ENCODE data around the gene TLX2. TPM values are rescaled to one million over a fixed set of nuclear protein-coding genes. Genes with fewer than 3 reads are reported as not detected.
A peak's percentile ranks its signal among the peaks of the same experiment; 100 is the strongest.

Gene TLX2
- total RNA-seq, 1 experiment from 2014 or later = 2.5 TPM

DNA sequence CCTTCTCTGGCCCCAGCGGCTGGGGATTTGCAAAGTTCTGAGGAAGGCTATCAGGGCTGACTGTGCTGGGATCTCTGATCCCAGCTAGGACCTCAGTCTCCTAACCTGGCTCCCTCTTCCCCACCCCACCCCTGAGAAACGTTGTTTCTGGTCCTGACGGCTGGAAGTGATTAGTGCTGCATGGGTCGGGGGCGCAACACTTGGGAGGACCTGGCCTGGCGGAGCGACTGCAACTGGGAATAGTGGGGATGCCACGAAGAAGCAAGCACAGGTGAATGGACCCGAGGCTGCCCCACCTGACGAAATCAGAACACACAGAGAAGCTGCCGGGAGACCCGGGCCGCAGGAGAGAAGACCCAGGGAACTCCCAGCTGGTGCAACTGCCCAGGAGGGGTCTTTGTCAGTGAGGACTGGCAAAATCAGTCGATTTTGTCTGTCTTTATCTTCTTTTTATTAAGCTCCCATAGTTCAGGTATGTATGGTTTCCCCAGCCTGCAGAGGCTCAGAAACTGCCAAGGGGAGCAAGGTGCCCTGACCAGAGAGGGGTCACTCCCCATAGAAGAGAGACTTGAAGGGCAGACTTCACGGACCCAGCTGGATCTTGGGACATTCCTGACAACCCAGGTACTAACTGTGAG is 14.2 kb upstream of the TLX2 start:
- Histone ChIP-seq H3K79me2 (ENCODE audit: low read length) (peaks cover 15% of the 10 kb centered on the region), H3K9ac (ENCODE audit: low read length) (no peak overlapping the region), H2AFZ (ENCODE audit: low read length) (no peak overlapping the region), H4K20me1 (ENCODE audit: insufficient read depth, low read depth, low read length) (no peaks in the 10 kb centered on the region), H3K9me3 (ENCODE audit: low read length) (no peaks in the 10 kb centered on the region), H3K27ac (ENCODE audit: low read length) (no peak overlapping the region), H3K36me3 (ENCODE audit: insufficient read depth, low read length) (no peaks in the 10 kb centered on the region), H3K4me3 (ENCODE audit: low read length) (no peak overlapping the region), H3K27me3 (ENCODE audit: low read length) (no peaks in the 10 kb centered on the region), H3K4me1 (ENCODE audit: low read length) (peaks cover 38% of the 10 kb centered on the region), H3K4me2 (ENCODE audit: low read depth, low read length, poor library complexity, severe bottlenecking) (no peak overlapping the region), H3K9me2 (replicated peaks; ENCODE audit: insufficient read depth, low read length) (no peaks in the 10 kb centered on the region)
- DNase-seq = no peak

DNA sequence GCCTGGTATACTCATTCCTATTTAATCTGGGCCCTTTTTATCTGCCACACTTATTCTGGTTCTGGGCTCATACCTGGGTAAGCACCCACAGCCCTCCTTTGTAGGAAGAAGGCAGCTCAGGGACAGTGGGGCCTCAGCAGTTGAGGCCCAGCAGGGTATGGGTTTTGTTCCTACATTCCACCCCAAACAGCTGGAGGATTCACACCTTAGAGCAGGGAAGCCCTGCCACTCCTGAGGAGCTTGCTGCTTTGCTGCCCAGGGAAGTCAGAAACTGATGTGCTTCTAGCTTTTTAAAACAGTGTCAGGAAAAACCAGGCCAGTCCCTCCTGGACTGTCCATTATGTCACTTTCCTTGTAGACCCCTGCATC is 13.7 kb upstream of the TLX2 start:
- 0 out of 2 replicates have a peak, but pooled peaks cover 4% of the 10 kb centered on the region for H3K36me3 ChIP-seq (ENCODE audit: insufficient read depth, low read length)
- peaks cover 43% of the 10 kb centered on the region for H3K4me1 ChIP-seq (ENCODE audit: low read length)
- no peak overlapping the region for H3K4me3 ChIP-seq (ENCODE audit: low read length)
- no peak overlapping the region; the same call in 1 of the 2 replicates for H3K9ac ChIP-seq (ENCODE audit: low read length)
- no peaks in the 10 kb centered on the region for H3K9me3 ChIP-seq (ENCODE audit: low read length)
- H3K79me2 ChIP-seq (ENCODE audit: low read length) = peaks cover 19% of the 10 kb centered on the region
- H4K20me1 ChIP-seq (ENCODE audit: insufficient read depth, low read depth, low read length) = no peaks in the 10 kb centered on the region
- no peak overlapping the region for H3K27ac ChIP-seq (ENCODE audit: low read length)
- DNase-seq = no peak
- no peaks in the 10 kb centered on the region for H3K27me3 ChIP-seq (ENCODE audit: low read length)
- H2AFZ ChIP-seq (ENCODE audit: low read length) = no peak overlapping the region
- no peaks in the 10 kb centered on the region for H3K9me2 ChIP-seq (replicated peaks; ENCODE audit: insufficient read depth, low read length)
- H3K4me2 ChIP-seq (ENCODE audit: low read depth, low read length, poor library complexity, severe bottlenecking) = no peak overlapping the region

DNA sequence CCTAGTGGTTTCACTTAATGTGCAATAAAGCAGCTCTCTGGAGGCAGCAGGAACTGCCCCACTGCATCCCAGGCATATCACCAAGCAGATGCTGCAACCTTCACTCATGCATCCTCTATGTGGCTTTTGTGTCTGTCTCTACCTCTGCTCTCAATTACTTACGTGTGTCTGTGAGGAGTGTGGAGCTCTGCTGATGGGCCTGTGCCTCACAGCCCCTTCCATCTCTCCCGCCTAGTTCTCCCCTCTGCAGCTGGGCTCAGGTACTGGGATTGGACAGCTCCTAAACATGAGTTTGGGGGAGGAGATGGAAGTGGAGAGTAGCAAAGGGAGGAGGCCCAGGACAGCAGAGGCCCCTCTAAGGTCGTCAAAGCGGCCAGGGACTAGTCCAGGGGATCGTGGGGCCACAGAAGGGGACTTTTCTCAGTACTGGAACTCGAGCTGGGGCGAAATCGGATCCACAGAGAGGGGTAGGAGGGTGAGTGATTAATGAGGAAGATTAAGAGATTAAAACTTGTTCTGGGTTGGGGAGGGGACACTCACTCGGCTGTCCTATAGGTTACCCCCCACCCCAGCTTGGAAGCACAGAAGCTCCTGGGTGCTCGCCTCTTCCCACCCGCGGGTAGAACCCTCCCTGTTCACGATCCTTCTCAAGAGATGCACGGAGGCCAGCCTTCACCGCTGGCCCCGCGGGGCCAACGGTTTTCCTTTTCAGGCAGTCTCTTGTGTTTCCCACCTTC is 12.7 kb upstream of the TLX2 start:
- Histone ChIP-seq H3K4me3 (ENCODE audit: low read length) (peak overlapping the region; percentile 83; the same call in 1 of the 2 replicates), H3K36me3 (ENCODE audit: insufficient read depth, low read length) (peaks cover 9% of the 10 kb centered on the region; the same call in 1 of the 2 replicates), H3K9me2 (replicated peaks; ENCODE audit: insufficient read depth, low read length) (no peaks in the 10 kb centered on the region), H3K9me3 (ENCODE audit: low read length) (no peaks in the 10 kb centered on the region), H3K4me2 (ENCODE audit: low read depth, low read length, poor library complexity, severe bottlenecking) (peak overlapping the region; percentile 89), H4K20me1 (ENCODE audit: insufficient read depth, low read depth, low read length) (no peaks in the 10 kb centered on the region), H3K9ac (ENCODE audit: low read length) (peak overlapping the region; percentile 89), H3K79me2 (ENCODE audit: low read length) (peaks cover 27% of the 10 kb centered on the region), H3K4me1 (ENCODE audit: low read length) (peaks cover 53% of the 10 kb centered on the region), H2AFZ (ENCODE audit: low read length) (no peak overlapping the region), H3K27ac (ENCODE audit: low read length) (no peak overlapping the region), H3K27me3 (ENCODE audit: low read length) (no peaks in the 10 kb centered on the region)
- DNase-seq = peak; percentile 51

DNA sequence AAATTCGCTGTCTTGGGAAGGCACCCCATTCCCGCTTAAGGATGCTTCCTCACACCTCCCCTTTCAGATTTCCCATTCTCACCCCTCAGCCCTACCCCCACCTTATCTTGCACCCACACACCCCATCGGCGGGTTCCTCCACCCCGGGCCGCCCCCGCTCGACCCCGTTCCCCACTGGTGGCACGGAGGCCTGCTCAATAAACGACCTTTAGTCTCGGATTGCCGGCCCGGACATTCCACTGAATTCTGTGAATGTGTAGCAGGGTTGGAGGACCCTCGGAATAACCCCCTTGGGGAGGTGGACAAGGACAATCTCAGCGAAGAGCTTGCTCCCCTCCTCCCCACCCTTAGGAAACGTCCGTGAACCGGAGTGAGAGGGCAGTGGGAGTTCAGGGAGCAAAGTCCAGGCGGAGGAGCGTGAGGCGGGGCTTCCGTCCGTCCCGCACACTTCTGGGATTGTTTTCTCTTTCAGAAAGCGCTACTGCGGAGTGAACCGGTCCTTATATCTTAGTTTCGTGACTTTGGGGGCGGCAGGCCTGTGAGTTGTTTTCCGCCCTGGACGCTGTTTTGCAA is 12.0 kb upstream of the TLX2 start:
- H3K4me2 ChIP-seq (ENCODE audit: low read depth, low read length, poor library complexity, severe bottlenecking) = peak overlapping the region; percentile 89
- H3K9me2 ChIP-seq (replicated peaks; ENCODE audit: insufficient read depth, low read length) = no peaks in the 10 kb centered on the region
- peaks cover 56% of the 10 kb centered on the region for H3K4me1 ChIP-seq (ENCODE audit: low read length)
- H3K27me3 ChIP-seq (ENCODE audit: low read length) = no peaks in the 10 kb centered on the region
- no peak for DNase-seq
- H2AFZ ChIP-seq (ENCODE audit: low read length) = peak overlapping the region; percentile 61; the same call in 1 of the 2 replicates
- peaks cover 33% of the 10 kb centered on the region for H3K79me2 ChIP-seq (ENCODE audit: low read length)
- H3K4me3 ChIP-seq (ENCODE audit: low read length) = peak overlapping the region; percentile 83
- no peaks in the 10 kb centered on the region for H3K9me3 ChIP-seq (ENCODE audit: low read length)
- peak overlapping the region; percentile 89 for H3K9ac ChIP-seq (ENCODE audit: low read length)
- peak overlapping the region; percentile 65 for H3K27ac ChIP-seq (ENCODE audit: low read length)
- peaks cover 9% of the 10 kb centered on the region; the same call in 1 of the 2 replicates for H3K36me3 ChIP-seq (ENCODE audit: insufficient read depth, low read length)
- H4K20me1 ChIP-seq (ENCODE audit: insufficient read depth, low read depth, low read length) = no peaks in the 10 kb centered on the region

DNA sequence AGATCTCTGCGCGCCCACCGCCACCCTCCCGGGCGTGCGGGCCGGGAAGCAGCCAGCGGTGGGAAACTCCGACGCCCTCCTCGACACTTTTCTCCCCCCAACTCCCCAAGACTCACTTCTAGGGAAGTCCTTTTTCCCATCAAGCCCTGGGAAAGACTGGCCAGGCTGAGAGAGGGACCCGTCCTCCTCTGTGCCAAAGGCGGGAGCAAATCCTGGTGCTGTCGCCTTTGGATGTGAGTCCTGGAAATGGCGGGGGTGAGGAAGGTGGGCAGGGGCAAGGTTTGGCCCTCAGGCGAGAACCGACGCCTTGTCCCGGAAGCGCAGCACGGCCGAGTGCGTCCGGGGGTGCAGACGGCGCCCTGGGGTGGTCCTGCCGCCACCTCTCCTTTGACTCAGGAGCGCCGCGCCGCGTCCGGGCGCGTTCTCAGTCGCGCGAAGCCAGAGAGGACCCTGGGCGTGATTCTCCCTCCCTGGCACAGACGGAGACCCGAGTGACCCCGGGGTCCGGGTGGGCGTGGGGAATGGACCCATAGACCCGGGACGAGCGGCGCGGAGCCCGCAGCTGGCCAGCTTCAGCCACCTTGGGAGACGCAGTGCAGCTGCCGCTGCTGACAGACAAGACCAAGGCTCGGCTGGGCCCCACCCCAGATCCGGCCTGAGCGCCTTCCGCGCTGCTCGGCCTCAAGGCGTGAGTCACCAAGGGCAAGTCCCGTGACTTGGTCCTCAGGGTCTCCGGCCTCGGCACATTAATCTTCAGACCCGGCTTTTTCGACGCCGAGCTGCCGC is 11.3 kb upstream of the TLX2 start:
- Histone ChIP-seq H3K4me2 (ENCODE audit: low read depth, low read length, poor library complexity, severe bottlenecking) (peak overlapping the region; percentile 89), H3K27me3 (ENCODE audit: low read length) (no peaks in the 10 kb centered on the region), H3K9ac (ENCODE audit: low read length) (peak overlapping the region; percentile 89), H3K27ac (ENCODE audit: low read length) (peak overlapping the region; percentile 65), H3K9me3 (ENCODE audit: low read length) (no peaks in the 10 kb centered on the region), H4K20me1 (ENCODE audit: insufficient read depth, low read depth, low read length) (no peaks in the 10 kb centered on the region), H3K79me2 (ENCODE audit: low read length) (peaks cover 33% of the 10 kb centered on the region), H2AFZ (ENCODE audit: low read length) (peak overlapping the region; percentile 61), H3K9me2 (replicated peaks; ENCODE audit: insufficient read depth, low read length) (no peaks in the 10 kb centered on the region), H3K4me1 (ENCODE audit: low read length) (peaks cover 58% of the 10 kb centered on the region), H3K4me3 (ENCODE audit: low read length) (peak overlapping the region; percentile 83), H3K36me3 (ENCODE audit: insufficient read depth, low read length) (peaks cover 9% of the 10 kb centered on the region; the same call in 1 of the 2 replicates)
- peak; percentile 90 for DNase-seq

DNA sequence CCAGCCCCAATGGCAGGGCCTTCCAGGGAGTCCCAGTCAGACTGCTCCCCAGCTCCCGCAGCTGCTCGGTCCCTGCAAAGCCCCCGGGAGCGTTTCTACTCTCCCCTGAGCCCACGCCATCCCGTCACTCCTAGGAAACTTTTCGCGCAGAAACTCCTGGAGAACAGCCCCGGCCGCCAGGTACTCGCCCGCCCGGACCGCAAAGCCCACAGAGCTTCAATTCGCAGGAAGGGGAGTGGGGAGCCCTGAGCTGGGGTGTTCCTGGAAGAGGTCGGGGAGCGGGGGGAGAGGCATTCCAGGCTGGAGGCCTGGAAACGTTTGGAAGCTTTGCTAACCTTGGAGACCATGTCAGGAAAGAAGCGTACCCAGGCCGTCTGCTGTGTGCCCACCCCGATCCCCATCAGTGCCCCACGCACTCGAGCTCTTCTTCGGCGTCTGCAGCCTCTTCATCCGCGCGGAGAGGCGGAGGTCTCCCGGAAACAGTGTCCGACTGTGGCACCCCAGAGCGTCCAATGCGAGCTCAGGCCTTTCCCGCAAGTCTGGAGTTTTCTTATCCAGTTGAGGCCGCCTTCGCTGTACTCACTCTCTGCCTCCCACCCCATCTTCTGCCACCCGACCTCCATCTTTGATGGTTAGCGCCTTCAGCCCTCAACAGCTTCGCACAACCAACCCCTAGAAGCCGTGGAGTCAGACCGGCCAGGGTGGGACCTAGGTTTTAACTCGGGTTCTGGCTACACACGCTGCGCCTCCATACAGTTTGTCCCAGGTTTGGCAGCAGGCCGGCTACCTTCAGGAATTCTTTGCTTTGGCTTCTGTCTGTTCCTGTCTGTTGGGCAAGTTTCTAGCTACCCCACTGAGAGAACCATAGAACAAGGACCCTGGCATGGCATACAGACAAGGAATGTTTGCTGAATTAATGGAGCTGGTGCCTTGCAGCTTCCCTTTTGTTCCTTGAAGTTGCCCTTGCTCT is 10.5 kb upstream of the TLX2 start:
- Histone ChIP-seq H3K4me1 (ENCODE audit: low read length) (peaks cover 65% of the 10 kb centered on the region), H3K36me3 (ENCODE audit: insufficient read depth, low read length) (peaks cover 9% of the 10 kb centered on the region; the same call in 1 of the 2 replicates), H3K9me3 (ENCODE audit: low read length) (no peaks in the 10 kb centered on the region), H3K27ac (ENCODE audit: low read length) (peak overlapping the region; percentile 69), H3K79me2 (ENCODE audit: low read length) (peaks cover 33% of the 10 kb centered on the region), H3K4me2 (ENCODE audit: low read depth, low read length, poor library complexity, severe bottlenecking) (peak overlapping the region; percentile 89), H2AFZ (ENCODE audit: low read length) (peak overlapping the region; percentile 61), H3K4me3 (ENCODE audit: low read length) (peak overlapping the region; percentile 83), H4K20me1 (ENCODE audit: insufficient read depth, low read depth, low read length) (no peaks in the 10 kb centered on the region), H3K27me3 (ENCODE audit: low read length) (no peaks in the 10 kb centered on the region), H3K9ac (ENCODE audit: low read length) (peak overlapping the region; percentile 89), H3K9me2 (replicated peaks; ENCODE audit: insufficient read depth, low read length) (no peaks in the 10 kb centered on the region)
- DNase-seq = no peak

DNA sequence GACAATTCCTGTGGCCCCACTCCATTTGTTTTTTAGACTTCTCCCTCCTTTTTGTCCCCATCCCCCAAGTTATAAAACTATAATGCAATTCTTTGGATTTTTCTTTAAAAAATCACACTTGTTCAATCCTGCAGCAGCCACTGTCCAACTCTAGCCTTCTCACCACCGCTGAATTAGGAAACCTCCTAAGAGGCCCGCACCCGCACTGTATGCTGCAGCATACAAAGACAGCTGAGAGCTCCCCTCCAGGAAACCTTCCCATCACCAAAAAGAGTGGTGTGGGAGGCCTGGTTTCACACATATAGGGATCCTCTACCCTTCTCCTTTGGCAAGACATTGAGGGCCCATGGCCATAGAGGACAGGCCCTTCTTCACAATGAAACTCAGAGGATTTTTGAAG is 9.7 kb upstream of the TLX2 start:
- H3K27ac ChIP-seq (ENCODE audit: low read length) = peak overlapping the region; percentile 69
- peak overlapping the region; percentile 78; the same call in 1 of the 2 replicates for H3K4me3 ChIP-seq (ENCODE audit: low read length)
- H3K79me2 ChIP-seq (ENCODE audit: low read length) = peaks cover 33% of the 10 kb centered on the region
- peaks cover 65% of the 10 kb centered on the region for H3K4me1 ChIP-seq (ENCODE audit: low read length)
- no peaks in the 10 kb centered on the region for H3K9me3 ChIP-seq (ENCODE audit: low read length)
- peaks cover 9% of the 10 kb centered on the region; the same call in 1 of the 2 replicates for H3K36me3 ChIP-seq (ENCODE audit: insufficient read depth, low read length)
- DNase-seq = no peak
- H3K4me2 ChIP-seq (ENCODE audit: low read depth, low read length, poor library complexity, severe bottlenecking) = peak overlapping the region; percentile 89
- no peak overlapping the region for H2AFZ ChIP-seq (ENCODE audit: low read length)
- no peaks in the 10 kb centered on the region for H3K9me2 ChIP-seq (replicated peaks; ENCODE audit: insufficient read depth, low read length)
- no peaks in the 10 kb centered on the region for H3K27me3 ChIP-seq (ENCODE audit: low read length)
- peak overlapping the region; percentile 89 for H3K9ac ChIP-seq (ENCODE audit: low read length)
- no peaks in the 10 kb centered on the region for H4K20me1 ChIP-seq (ENCODE audit: insufficient read depth, low read depth, low read length)
